ENCODE data around the gene CENPO. TPM values are rescaled to one million over a fixed set of nuclear protein-coding genes. Genes with fewer than 3 reads are reported as not detected.

The CENPO gene
- total RNA-seq, 2 donors from 2014 or later, result 9.1 to 24.4 TPM

- Histone ChIP-seq H3K36me3 (no peaks in the 10 kb centered on the region), H3K9me3 (no peaks in the 10 kb centered on the region), H3K27me3 (replicated peaks; ENCODE audit: insufficient read depth) (no peaks in the 10 kb centered on the region), H3K4me1 (replicated peaks) (no peaks in the 10 kb centered on the region), H3K27ac (no peak overlapping the region), H3K4me3 (no peak overlapping the region)
- no peak for DNase-seq (ENCODE audit: low spot score)
- intact Hi-C loops (cut with DNase I), result no loop called here
- WGBS, result 85% methylated on average over 4 of the region's 4 CpGs
- TF ChIP-seq POLR2A (IDR thresholded peaks at IDR 0.05) (no peak), CTCF (IDR thresholded peaks at IDR 0.05) (no peak), POLR2AphosphoS5 (IDR thresholded peaks at IDR 0.05) (no peak)
These were observed 16.2 kb downstream of the CENPO start for GRCh38 chr2:24809316-24810007.

DNA sequence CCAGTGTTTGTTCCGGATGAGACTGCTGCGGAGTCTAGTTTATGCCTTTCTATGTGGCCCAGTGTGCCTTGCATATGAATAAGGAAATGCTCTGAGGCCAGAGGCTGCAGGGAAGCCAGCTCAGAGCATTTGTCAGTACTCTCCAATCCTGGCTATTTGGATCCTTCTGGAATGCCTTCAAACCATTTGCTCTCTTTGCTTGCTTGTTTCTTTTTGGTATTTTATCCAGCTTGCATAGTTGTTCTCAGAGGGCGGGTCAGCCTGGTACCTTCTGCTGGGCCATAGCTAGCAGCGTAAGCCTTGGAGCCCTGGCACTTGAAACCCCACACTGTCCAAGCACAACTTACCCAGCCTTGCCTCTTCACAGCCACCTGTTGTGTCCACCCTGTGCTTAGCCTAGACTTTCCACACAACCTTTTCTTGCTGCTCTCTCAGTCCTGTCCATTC lies 20.5 kb downstream of the CENPO start:
- intact Hi-C loops (cut with DNase I), result no loop called here
- no peaks in the 10 kb centered on the region for H3K9me3 ChIP-seq
- DNase-seq (ENCODE audit: low spot score), result no peak
- no peaks in the 10 kb centered on the region for H3K36me3 ChIP-seq
- no peaks in the 10 kb centered on the region for H3K27me3 ChIP-seq (replicated peaks; ENCODE audit: insufficient read depth)
- no peak overlapping the region for H3K4me3 ChIP-seq
- TF ChIP-seq CTCF (IDR thresholded peaks at IDR 0.05), result no peak
- no peak for TF ChIP-seq POLR2AphosphoS5 (IDR thresholded peaks at IDR 0.05)
- TF ChIP-seq POLR2A (IDR thresholded peaks at IDR 0.05), result no peak
- 89% methylated on average over 4 of the region's 4 CpGs for WGBS
- no peaks in the 10 kb centered on the region for H3K4me1 ChIP-seq (replicated peaks)
- H3K27ac ChIP-seq, result no peak overlapping the region

DNA sequence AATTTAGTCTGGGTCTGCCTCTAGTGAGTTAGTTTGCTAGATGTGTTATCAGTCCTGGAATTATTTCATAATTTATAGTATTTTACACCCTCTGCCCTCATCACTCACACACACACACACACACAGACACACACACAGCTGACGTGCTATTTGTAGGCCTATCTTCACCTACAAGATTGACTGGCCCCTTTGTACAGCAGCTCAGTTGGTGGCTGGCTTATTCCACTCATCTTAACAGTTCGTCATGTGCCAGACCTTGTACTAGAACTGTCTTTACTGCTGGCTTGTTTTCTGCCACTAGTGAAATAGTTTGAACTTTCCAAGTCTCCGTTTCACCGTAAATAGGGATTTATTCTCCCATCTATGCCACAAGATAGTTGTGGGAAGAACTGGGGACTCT lies 21.3 kb downstream of the CENPO start:
- no peaks in the 10 kb centered on the region for H3K4me1 ChIP-seq (replicated peaks)
- no peak overlapping the region for H3K27ac ChIP-seq
- no peaks in the 10 kb centered on the region for H3K27me3 ChIP-seq (replicated peaks; ENCODE audit: insufficient read depth)
- TF ChIP-seq CTCF (IDR thresholded peaks at IDR 0.05), result no peak
- TF ChIP-seq POLR2AphosphoS5 (IDR thresholded peaks at IDR 0.05), result no peak
- no peak for TF ChIP-seq POLR2A (IDR thresholded peaks at IDR 0.05)
- no peaks in the 10 kb centered on the region for H3K9me3 ChIP-seq
- H3K4me3 ChIP-seq, result no peak overlapping the region
- H3K36me3 ChIP-seq, result no peaks in the 10 kb centered on the region
- intact Hi-C loops (cut with DNase I), result no loop called here
- DNase-seq (ENCODE audit: low spot score), result no peak
- WGBS, result 78% methylated on average over 4 of the region's 4 CpGs

DNA sequence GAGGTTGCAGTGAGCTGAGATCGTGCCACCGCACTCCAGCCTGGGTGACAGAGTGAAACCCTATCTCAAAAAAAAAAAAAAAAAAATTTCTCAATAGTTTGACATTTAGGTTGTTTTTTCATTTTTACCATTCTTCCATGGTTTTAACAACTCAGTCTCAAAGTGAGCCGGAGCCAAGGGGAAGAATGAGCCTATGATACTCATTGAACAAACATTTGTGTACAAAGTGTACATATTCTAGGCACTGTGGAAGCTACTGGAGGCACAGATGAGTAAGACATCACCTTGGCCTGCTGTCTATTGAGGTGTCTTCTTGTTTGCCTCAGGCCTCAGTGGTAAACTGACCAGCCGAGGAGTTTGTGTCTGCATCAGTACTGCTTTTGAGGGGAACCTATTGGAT lies 21.9 kb downstream of the CENPO start:
- H3K27me3 ChIP-seq (replicated peaks; ENCODE audit: insufficient read depth), result no peaks in the 10 kb centered on the region
- WGBS, result 91% methylated on average over 4 of the region's 4 CpGs
- intact Hi-C loops (cut with DNase I), result no loop called here
- no peaks in the 10 kb centered on the region for H3K36me3 ChIP-seq
- no peak overlapping the region for H3K4me3 ChIP-seq
- H3K9me3 ChIP-seq, result no peaks in the 10 kb centered on the region
- TF ChIP-seq POLR2A (IDR thresholded peaks at IDR 0.05), result no peak
- no peak for TF ChIP-seq POLR2AphosphoS5 (IDR thresholded peaks at IDR 0.05)
- no peak for TF ChIP-seq CTCF (IDR thresholded peaks at IDR 0.05)
- no peaks in the 10 kb centered on the region for H3K4me1 ChIP-seq (replicated peaks)
- DNase-seq (ENCODE audit: low spot score), result no peak
- no peak overlapping the region for H3K27ac ChIP-seq

DNA sequence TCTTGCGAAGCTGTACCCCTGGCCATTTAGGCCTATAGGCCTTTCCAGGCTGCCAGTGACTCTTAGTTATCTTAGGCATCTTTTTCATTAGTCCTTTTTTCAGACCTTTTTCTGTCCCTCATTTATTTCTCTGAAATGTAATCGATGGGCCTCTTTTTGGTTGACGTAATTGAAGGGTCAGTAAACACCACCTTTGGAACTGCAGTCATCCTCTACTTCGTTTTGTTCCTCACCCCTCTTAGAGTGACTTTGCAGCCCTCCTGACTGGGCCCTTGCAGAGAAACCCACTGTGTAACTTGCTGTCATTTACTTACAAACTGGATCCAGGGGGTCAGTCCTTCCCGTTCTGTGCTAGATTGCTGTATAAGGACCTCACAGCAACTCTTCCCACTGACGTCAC lies 23.2 kb downstream of the CENPO start:
- Histone ChIP-seq H3K36me3 (no peaks in the 10 kb centered on the region), H3K4me1 (replicated peaks) (no peaks in the 10 kb centered on the region), H3K27ac (no peak overlapping the region), H3K27me3 (replicated peaks; ENCODE audit: insufficient read depth) (no peaks in the 10 kb centered on the region), H3K9me3 (no peaks in the 10 kb centered on the region), H3K4me3 (no peak overlapping the region)
- TF ChIP-seq POLR2AphosphoS5 (IDR thresholded peaks at IDR 0.05) (no peak), POLR2A (IDR thresholded peaks at IDR 0.05) (no peak), CTCF (IDR thresholded peaks at IDR 0.05) (no peak)
- intact Hi-C loops (cut with DNase I), result no loop called here
- no peak for DNase-seq (ENCODE audit: low spot score)
- 92% methylated on average over 6 of the region's 6 CpGs for WGBS

Measured in prostate gland (tissue), 2 donors.